MM.1S (cell line): ENCODE results near the gene ACTA1.
"Not testable (repeated sequence)": the region's sequence is repeated elsewhere in the genome, so short reads cannot be mapped to it uniquely, and the experiment has no call there.

Experiments used
- DNase-seq: peaks from one replicate; pipeline ENCODE4 v3.0.0-alpha.2; 2015
- H2AFZ ChIP-seq: fragments of 300-600 bp; sonication (generic); 2 replicates; pipeline ENCODE4 v1.6.0; 2016; ENCODE audit warnings: antibody characterized with exemption, low read length
- H3F3A ChIP-seq: fragments of 300-600 bp; sonication (generic); 2 replicates; pipeline ENCODE4 v1.6.1; 2016; ENCODE audit warnings: mild to moderate bottlenecking, antibody characterized with exemption, low read length, moderate library complexity, mixed read lengths; ENCODE audit not compliant: insufficient read depth
- H3K27ac ChIP-seq: fragments of 300-600 bp; sonication (generic); 2 replicates; pipeline ENCODE4 v1.5.1; 2016; ENCODE audit warnings: mild to moderate bottlenecking, low read length
- H3K27me3 ChIP-seq: fragments of 300-600 bp; sonication (generic); replicated peaks from 2 replicates; pipeline ENCODE4 v1.6.0; 2016; ENCODE audit warnings: low read length; ENCODE audit not compliant: insufficient read depth
- H3K36me3 ChIP-seq: fragments of 300-600 bp; sonication (generic); replicated peaks from 2 replicates; pipeline ENCODE4 v1.6.1; 2016; ENCODE audit warnings: mild to moderate bottlenecking, low read length, mixed read lengths; ENCODE audit not compliant: insufficient read depth
- H3K4me1 ChIP-seq: fragments of 300-600 bp; sonication (generic); 2 replicates; pipeline ENCODE4 v1.6.1; 2016; ENCODE audit warnings: low read length, mixed read lengths
- H3K4me2 ChIP-seq: fragments of 300-600 bp; sonication (generic); 2 replicates; pipeline ENCODE4 v1.6.0; 2016; ENCODE audit warnings: low read depth, low read length
- H3K4me3 ChIP-seq: fragments of 300-600 bp; sonication (generic); 2 replicates; pipeline ENCODE4 v1.5.1; 2016; ENCODE audit warnings: low read length, mixed read lengths
- H3K79me2 ChIP-seq: fragments of 300-600 bp; sonication (generic); 2 replicates; pipeline ENCODE4 v1.6.1; 2016; ENCODE audit warnings: mixed run types, low read length, mixed read lengths
- H3K9ac ChIP-seq: fragments of 300-600 bp; sonication (generic); 2 replicates; pipeline ENCODE4 v1.6.1; 2016; ENCODE audit warnings: low read length, mixed read lengths
- H3K9me2 ChIP-seq: fragments of 300-600 bp; sonication (generic); replicated peaks from 2 replicates; pipeline ENCODE4 v1.6.1; 2016; ENCODE audit warnings: mild to moderate bottlenecking, low read length, mixed read lengths; ENCODE audit not compliant: insufficient read depth
- H3K9me3 ChIP-seq: fragments of 300-600 bp; sonication (generic); replicated peaks from 2 replicates; pipeline ENCODE4 v1.6.1; 2016; ENCODE audit warnings: mild to moderate bottlenecking, low read length, mixed read lengths; ENCODE audit not compliant: insufficient read depth
- H4K20me1 ChIP-seq: fragments of 300-600 bp; sonication (generic); 2 replicates; pipeline ENCODE4 v1.6.1; 2016; ENCODE audit warnings: mild to moderate bottlenecking, low read length, moderate library complexity, mixed read lengths; ENCODE audit not compliant: insufficient read depth
- CTCF ChIP-seq: fragments of 300-600 bp; sonication (generic); IDR thresholded peaks from 2 replicates; pipeline ENCODE4 v1.5.1; 2016; ENCODE audit warnings: antibody characterized with exemption, low read length, mixed read lengths
- EZH2 ChIP-seq: fragments of 300-600 bp; sonication (generic); optimal IDR thresholded peaks from 2 replicates; pipeline ENCODE3; 2017; ENCODE audit warnings: low read depth, mild to moderate bottlenecking, antibody characterized with exemption, low read length, mixed read lengths
- EZH2phosphoT487 ChIP-seq: fragments of 300-600 bp; sonication (generic); IDR thresholded peaks from 2 replicates; pipeline ENCODE4 v1.6.1; 2018; ENCODE audit warnings: antibody characterized with exemption, low read length

Gene ACTA1

GRCh38 chr1:229420765-229421164, 13.1 kb downstream of the ACTA1 start:
- H3K9me2 ChIP-seq = no peaks in the 10 kb centered on the region
- DNase-seq = no peak
- H4K20me1 ChIP-seq = no peaks in the 10 kb centered on the region
- no peaks in the 10 kb centered on the region for H3K79me2 ChIP-seq
- H3K27me3 ChIP-seq = no peaks in the 10 kb centered on the region
- no peak overlapping the region for H3K4me2 ChIP-seq
- H3K9me3 ChIP-seq = no peaks in the 10 kb centered on the region
- H3K36me3 ChIP-seq = no peaks in the 10 kb centered on the region
- H3K4me1 ChIP-seq = no peaks in the 10 kb centered on the region
- peak; percentile 9; the same call in 1 of the 2 replicates for TF ChIP-seq CTCF
- TF ChIP-seq EZH2phosphoT487 = no peak
- no peak for TF ChIP-seq EZH2
- H3K9ac ChIP-seq = no peak overlapping the region
- H3K4me3 ChIP-seq = no peak overlapping the region
- H3K27ac ChIP-seq = no peak overlapping the region
- H3F3A ChIP-seq = no peaks in the 10 kb centered on the region
- H2AFZ ChIP-seq = no peak overlapping the region

GRCh38 chr1:229420224-229420623, 13.7 kb downstream of the ACTA1 start:
- H3F3A ChIP-seq = no peaks in the 10 kb centered on the region
- H3K9me3 ChIP-seq = no peaks in the 10 kb centered on the region

GRCh38 chr1:229418586-229418985, 15.3 kb downstream of the ACTA1 start:
- not testable (repeated sequence) for H3F3A ChIP-seq

More at GRCh38 chr1:229420224-229420623, 13.7 kb downstream of the ACTA1 start:
- Histone ChIP-seq H3K4me3 (no peak overlapping the region), H3K79me2 (no peaks in the 10 kb centered on the region), H4K20me1 (no peaks in the 10 kb centered on the region), H2AFZ (no peak overlapping the region), H3K27me3 (no peaks in the 10 kb centered on the region), H3K4me2 (no peak overlapping the region), H3K4me1 (no peaks in the 10 kb centered on the region), H3K9me2 (no peaks in the 10 kb centered on the region), H3K9ac (no peak overlapping the region), H3K36me3 (no peaks in the 10 kb centered on the region), H3K27ac (no peak overlapping the region)
- TF ChIP-seq CTCF (no peak), EZH2 (no peak), EZH2phosphoT487 (no peak)
- DNase-seq = no peak

GRCh38 chr1:229412810-229413209, 21.1 kb downstream of the ACTA1 start:
- not testable (repeated sequence) for H3K4me2 ChIP-seq, H3K27me3 ChIP-seq, H3K36me3 ChIP-seq, H3K9ac ChIP-seq, H4K20me1 ChIP-seq, H2AFZ ChIP-seq, H3K4me3 ChIP-seq, H3K9me2 ChIP-seq, DNase-seq, H3F3A ChIP-seq, H3K27ac ChIP-seq, H3K79me2 ChIP-seq, H3K4me1 ChIP-seq, H3K9me3 ChIP-seq

More at GRCh38 chr1:229418586-229418985, 15.3 kb downstream of the ACTA1 start:
- H3K36me3 ChIP-seq, H3K4me2 ChIP-seq, H3K4me1 ChIP-seq, H3K9me2 ChIP-seq, DNase-seq, H3K27ac ChIP-seq, H3K4me3 ChIP-seq, H3K27me3 ChIP-seq, H4K20me1 ChIP-seq, H3K9ac ChIP-seq, H3K9me3 ChIP-seq, H2AFZ ChIP-seq, H3K79me2 ChIP-seq: not testable (repeated sequence)
